Heart left ventricle (tissue), 16 donors: ENCODE data around the gene RNF217. TPM values are rescaled to one million over a fixed set of nuclear protein-coding genes. Genes with fewer than 3 reads are reported as not detected.

Experiments used
- ATAC-seq, 4 donors: fragments of 200-7000 bp; cut with Tn5 transposase; one replicate each; pipeline ENCODE4 v1.9.1; 2020 to 2022; ENCODE audit warnings: moderate library complexity in 4 of 4, mild to moderate bottlenecking in 3 of 4, moderate number of reproducible peaks in 1 of 4
- DNase-seq, 5 donors: peaks; one replicate each; pipeline ENCODE4 v3.0.0-alpha.2; 2020
- H3K27ac ChIP-seq, 12 donors: fragments of 200-600 bp; sonication (generic) in 4 of 12; one replicate each; pipeline versions ENCODE4 v1.5.0 to v1.8.0; 2016 to 2022; ENCODE audit warnings: mild to moderate bottlenecking in 2 of 12
- H3K27me3 ChIP-seq, 9 donors: fragments of 200-600 bp; sonication (generic) in 2 of 9; one replicate each; pipeline versions ENCODE4 v1.5.1 to v1.8.0; 2016 to 2022; ENCODE audit warnings: mild to moderate bottlenecking in 3 of 9
- H3K36me3 ChIP-seq, 9 donors: fragments of 200-600 bp; sonication (generic) in 2 of 9; one replicate each; pipeline versions ENCODE4 v1.5.0 to v1.8.0; 2018 to 2022; ENCODE audit warnings: mild to moderate bottlenecking in 2 of 9
- H3K4me1 ChIP-seq, 12 donors: fragments of 200-600 bp; sonication (generic) in 4 of 12; one replicate each; pipeline versions ENCODE4 v1.5.0 to v1.8.0; 2016 to 2022; ENCODE audit warnings: mild to moderate bottlenecking in 3 of 12
- H3K4me3 ChIP-seq, 12 donors: fragments of 200-600 bp; sonication (generic) in 4 of 12; one replicate each; pipeline versions ENCODE4 v1.5.0 to v1.8.0; 2017 to 2022; ENCODE audit warnings: mild to moderate bottlenecking in 9 of 12, moderate library complexity in 4 of 12
- H3K9me3 ChIP-seq, 12 donors: fragments of 200-600 bp; sonication (generic) in 4 of 12; one replicate each; pipeline versions ENCODE4 v1.5.0 to v1.8.0; 2016 to 2022; ENCODE audit warnings: mild to moderate bottlenecking in 1 of 12
- POLR2A ChIP-seq, 2 donors: fragments of 450-650 bp; IDR thresholded peaks; one replicate each; pipeline ENCODE4 v1.6.1; 2017; ENCODE audit warnings: antibody characterized with exemption in 2 of 2, mild to moderate bottlenecking in 2 of 2, moderate library complexity in 2 of 2
- WGBS, 4 donors: extraction: QIAGEN DNeasy Blood & Tissue Kit in 2 of 4; methylation state at CpG; one replicate each; pipeline versions ENCODE4 v1.1.5 to v1.1.7; 2013 to 2018; 5-methylcytosine and 5-hydroxymethylcytosine counted together
- intact Hi-C, 10 donors: fragments of 100-400 bp; cut with DNase I; formaldehyde crosslinking; loops; one replicate each; pipeline versions ENCODE4 v1.11.1 to v1.14.2; 2022
- polyA plus RNA-seq, 2 donors: library from polyadenylated mRNA; stranded (reverse); fragments of 200-250 nt; gene quantifications; one replicate each; pipeline ENCODE4 v1.2.3, GENCODE V29; 2013
- total RNA-seq, 9 donors: library from RNA; depleted of rRNA in 2 of 9; stranded (reverse); fragments of >200 nt in 2 of 9; fragmentation: NEBNext Ultra II Directional in 3 of 9; extraction: Animal tissue kit (Norgen Biotek cat#: 25700) in 3 of 9; gene quantifications; one replicate each; pipeline versions ENCODE4 v1.1.0 to v1.2.4, GENCODE V29; 2016 to 2023
- TF ChIP-seq, protein P1 (sequence below), 12 donors: fragments of 200-600 bp; sonication (generic) in 4 of 12; IDR thresholded peaks; one replicate each; pipeline versions ENCODE4 v1.5.0 to v1.8.0; 2018 to 2022; ENCODE audit warnings: antibody characterized with exemption in 12 of 12, mild to moderate bottlenecking in 5 of 12
- donor health status: ischemic (EF 13 %, LVEDD 7.1; RV severe dilation, severe dysfunction).
- donor health status: healthy with polysubstance abuse.
- donor health status: DM: no; HTN: yes; CAD: no.
- donor health status: DM: no; HTN: no; CAD: no.
- donor health status: ischemic (EF 25% LVEDD 6.9; RV normal size, moderate dysfunction).
- donor health status: ischemic (EF 25% LVEDD 5.7; RV mildly dilated, moderate dysfunction).
- donor health status: healthy.
- donor health status: DM: yes; HTN: yes; CAD: no.
- donor health status: ischemic (EF 35%, LVEDD 5.7; RV mildly dilated, moderate dysfunction).
- donor health status: nonischemic (EF 11% LVEDD 7.7; RV severe dilation, severe dysfunction).
- donor health status: DM: yes; HTN: yes; CAD: no.
- donor health status: PGD.
- donor health status: ischemic (EF 29% LVEDD 5.4; RV normal size, mild dysfunction).
- donor health status: nonischemic (EF 23%, LVEDD 6.1; RV moderate dilation, normal function).

Gene RNF217
- total and polyA plus RNA-seq, 11 donors = 2.2 to 21.6 (median 13.9) TPM

- H3K27ac ChIP-seq = peak overlapping the region in 1 of 12 donors; percentile 56
- H3K4me1 ChIP-seq = no peaks in the 10 kb centered on the region
- no peaks in the 10 kb centered on the region for H3K36me3 ChIP-seq
- intact Hi-C loops = no loop called here
- H3K9me3 ChIP-seq = peaks cover 0 to 4% (median 0%) of the 10 kb centered on the region in 12 donors
- TF ChIP-seq, protein P1, sequence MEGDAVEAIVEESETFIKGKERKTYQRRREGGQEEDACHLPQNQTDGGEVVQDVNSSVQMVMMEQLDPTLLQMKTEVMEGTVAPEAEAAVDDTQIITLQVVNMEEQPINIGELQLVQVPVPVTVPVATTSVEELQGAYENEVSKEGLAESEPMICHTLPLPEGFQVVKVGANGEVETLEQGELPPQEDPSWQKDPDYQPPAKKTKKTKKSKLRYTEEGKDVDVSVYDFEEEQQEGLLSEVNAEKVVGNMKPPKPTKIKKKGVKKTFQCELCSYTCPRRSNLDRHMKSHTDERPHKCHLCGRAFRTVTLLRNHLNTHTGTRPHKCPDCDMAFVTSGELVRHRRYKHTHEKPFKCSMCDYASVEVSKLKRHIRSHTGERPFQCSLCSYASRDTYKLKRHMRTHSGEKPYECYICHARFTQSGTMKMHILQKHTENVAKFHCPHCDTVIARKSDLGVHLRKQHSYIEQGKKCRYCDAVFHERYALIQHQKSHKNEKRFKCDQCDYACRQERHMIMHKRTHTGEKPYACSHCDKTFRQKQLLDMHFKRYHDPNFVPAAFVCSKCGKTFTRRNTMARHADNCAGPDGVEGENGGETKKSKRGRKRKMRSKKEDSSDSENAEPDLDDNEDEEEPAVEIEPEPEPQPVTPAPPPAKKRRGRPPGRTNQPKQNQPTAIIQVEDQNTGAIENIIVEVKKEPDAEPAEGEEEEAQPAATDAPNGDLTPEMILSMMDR (IDR thresholded peaks at IDR 0.05) = no peak
- TF ChIP-seq POLR2A (IDR thresholded peaks at IDR 0.05) = no peak
- DNase-seq = no peak
- no peak for ATAC-seq
- no peaks in the 10 kb centered on the region for H3K27me3 ChIP-seq
- no peak overlapping the region for H3K4me3 ChIP-seq
- WGBS, 4 donors = 42 to 61% (median 50%) methylated on average over 3 of the region's 3 CpGs
Observed at GRCh38 chr6:124924333-124924759, 37.9 kb upstream of the RNF217 start.

DNA sequence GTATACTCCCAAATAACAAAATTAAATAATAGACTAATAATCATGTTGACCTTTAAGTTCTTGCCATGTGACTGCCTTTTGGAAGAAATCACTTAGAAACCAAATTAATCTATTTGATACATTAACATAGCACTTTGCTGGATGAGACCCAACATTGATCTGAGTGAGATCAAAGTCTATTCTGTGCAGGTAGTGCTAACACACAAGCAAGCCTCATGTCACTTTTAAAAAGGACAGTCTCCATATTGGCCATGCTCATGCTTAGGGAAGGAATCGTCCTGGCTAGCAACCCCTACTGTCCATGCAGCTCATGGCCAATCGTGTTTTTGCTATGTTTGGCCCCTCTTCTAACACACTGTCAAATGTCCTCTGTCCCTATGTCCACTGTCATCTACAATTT lies 35.8 kb upstream of the RNF217 start:
- no peak for TF ChIP-seq POLR2A (IDR thresholded peaks at IDR 0.05)
- TF ChIP-seq, protein P1 (IDR thresholded peaks at IDR 0.05) = no peak
- Histone ChIP-seq H3K9me3 (no peaks in the 10 kb centered on the region), H3K4me1 (no peaks in the 10 kb centered on the region), H3K27me3 (no peaks in the 10 kb centered on the region), H3K27ac (no peak overlapping the region), H3K36me3 (no peaks in the 10 kb centered on the region), H3K4me3 (no peak overlapping the region)
- DNase-seq (no peak), ATAC-seq (no peak)
- 86 to 90% (median 89%) methylated on average over 2 of the region's 2 CpGs for WGBS, 4 donors
- intact Hi-C loops = no loop called here

DNA sequence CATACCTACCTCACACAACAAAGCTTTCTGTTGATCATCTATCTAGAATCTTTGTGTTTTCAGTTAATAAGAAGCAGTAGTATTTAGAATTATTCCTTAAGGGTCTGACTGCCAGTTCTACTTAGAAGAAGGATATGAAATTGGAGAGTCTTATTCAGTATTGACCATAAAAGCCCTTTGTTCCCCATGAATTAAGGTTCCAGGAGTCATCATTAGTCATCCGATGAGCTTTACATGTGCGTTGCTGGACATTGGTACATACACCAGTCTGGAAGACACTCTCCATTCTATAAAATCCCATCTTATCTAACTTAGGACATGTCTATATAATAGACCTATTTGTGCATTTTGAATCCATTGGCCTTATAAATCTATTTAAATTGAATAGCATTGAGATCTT lies 34.4 kb upstream of the RNF217 start:
- Histone ChIP-seq H3K9me3 (no peaks in the 10 kb centered on the region), H3K27me3 (no peaks in the 10 kb centered on the region), H3K36me3 (no peaks in the 10 kb centered on the region), H3K4me1 (no peaks in the 10 kb centered on the region), H3K4me3 (no peak overlapping the region), H3K27ac (no peak overlapping the region)
- intact Hi-C loops = no loop called here
- DNase-seq (no peak), ATAC-seq (no peak)
- no peak for TF ChIP-seq POLR2A (IDR thresholded peaks at IDR 0.05)
- TF ChIP-seq, protein P1 (IDR thresholded peaks at IDR 0.05) = no peak
- WGBS, 4 donors = 90 to 98% (median 95%) methylated on average over 2 of the region's 2 CpGs

GRCh38 chr6:124928851-124929250 lies 33.4 kb upstream of the RNF217 start:
- Histone ChIP-seq H3K27ac (no peak overlapping the region), H3K9me3 (no peaks in the 10 kb centered on the region), H3K4me3 (no peak overlapping the region), H3K4me1 (no peaks in the 10 kb centered on the region), H3K27me3 (no peaks in the 10 kb centered on the region), H3K36me3 (no peaks in the 10 kb centered on the region)
- 85 to 95% (median 91%) methylated on average over 4 of the region's 4 CpGs for WGBS, 4 donors
- intact Hi-C loops = no loop called here
- TF ChIP-seq, protein P1 (IDR thresholded peaks at IDR 0.05) = no peak
- no peak for TF ChIP-seq POLR2A (IDR thresholded peaks at IDR 0.05)
- ATAC-seq (no peak), DNase-seq (no peak)
